HepG2 (cell line): ENCODE data around the gene ATG13. TPM values are rescaled to one million over a fixed set of nuclear protein-coding genes. Genes with fewer than 3 reads are reported as not detected.

Source experiments
- ARHGAP35 ChIP-seq: sonication (generic); formaldehyde crosslinking; IDR thresholded peaks from 2 replicates; pipeline ENCODE4 v1.9.0; 2022; ENCODE audit warnings: mild to moderate bottlenecking, inconsistent platforms, moderate library complexity, missing genetic modification reagents, borderline replicate concordance
- CC2D1A ChIP-seq: sonication (generic); formaldehyde crosslinking; IDR thresholded peaks from 2 replicates; pipeline ENCODE4 v1.8.1; 2023; ENCODE audit warnings: mild to moderate bottlenecking, missing genetic modification reagents
- DR1 ChIP-seq: sonication (generic); formaldehyde crosslinking; IDR thresholded peaks from 2 replicates; pipeline ENCODE4 v1.8.0; 2021; ENCODE audit warnings: mild to moderate bottlenecking, missing genetic modification reagents, inconsistent platforms
- FOXA3 ChIP-seq: IDR thresholded peaks from 2 replicates; pipeline ENCODE4 v1.6.1; 2016; ENCODE audit warnings: missing genetic modification reagents, missing compliant biosample characterization
- MED8 ChIP-seq: sonication (generic); formaldehyde crosslinking; IDR thresholded peaks from 2 replicates; pipeline ENCODE4 v1.8.1; 2023; ENCODE audit warnings: mild to moderate bottlenecking, missing genetic modification reagents; ENCODE audit not compliant: insufficient replicate concordance
- SAFB2 ChIP-seq: sonication (generic); formaldehyde crosslinking; IDR thresholded peaks from 2 replicates; pipeline ENCODE4 v1.5.1; 2020; ENCODE audit warnings: missing genetic modification reagents, low read depth, mild to moderate bottlenecking, borderline replicate concordance
- SNAI1 ChIP-seq: sonication (generic); formaldehyde crosslinking; IDR thresholded peaks from 2 replicates; pipeline ENCODE4 v1.5.0; 2020; ENCODE audit warnings: mild to moderate bottlenecking, missing genetic modification reagents, borderline replicate concordance
- SRY ChIP-seq: sonication (generic); formaldehyde crosslinking; IDR thresholded peaks from 2 replicates; pipeline ENCODE4 v1.8.0; 2022; ENCODE audit warnings: mild to moderate bottlenecking, missing genetic modification reagents
- ZBTB49 ChIP-seq: sonication (generic); formaldehyde crosslinking; IDR thresholded peaks from 2 replicates; pipeline ENCODE4 v1.4.0; 2020; ENCODE audit warnings: missing genetic modification reagents, borderline replicate concordance
- ZKSCAN1 ChIP-seq: fragments of 150-350 bp; IDR thresholded peaks from 2 replicates; pipeline ENCODE4 v1.6.1; 2014; ENCODE audit warnings: low read length
- ZMYM4 ChIP-seq: sonication (generic); formaldehyde crosslinking; IDR thresholded peaks from 2 replicates; pipeline ENCODE4 v1.8.1; 2023; ENCODE audit warnings: mild to moderate bottlenecking, missing genetic modification reagents
- ZNF331 ChIP-seq: sonication (generic); formaldehyde crosslinking; IDR thresholded peaks from 2 replicates; pipeline ENCODE4 v1.4.0; 2020; ENCODE audit warnings: missing genetic modification reagents
- ZNF530 ChIP-seq: sonication (generic); formaldehyde crosslinking; IDR thresholded peaks from 2 replicates; pipeline ENCODE4 v1.5.0; 2020; ENCODE audit warnings: low read depth, mild to moderate bottlenecking, missing genetic modification reagents
- ZNF773 ChIP-seq: sonication (generic); formaldehyde crosslinking; IDR thresholded peaks from 2 replicates; pipeline ENCODE4 v1.4.0; 2020; ENCODE audit warnings: missing genetic modification reagents, borderline replicate concordance
- ZSCAN29 ChIP-seq: sonication (generic); formaldehyde crosslinking; conservative IDR thresholded peaks from 2 replicates; pipeline ENCODE4 v1.4.0; 2020; ENCODE audit warnings: mild to moderate bottlenecking, missing genetic modification reagents
- polyA plus RNA-seq, 8 experiments: library from polyadenylated mRNA; depleted of rRNA in 3 of 8; stranded (reverse) in 7 of 8; unstranded in 1 of 8; fragments of >200 nt; fragmentation: Illumina TruSeq in 4 of 8; extraction: Trizol in 4 of 8; gene quantifications; 2 replicates each; pipeline versions ENCODE4 v1.2.1 to v1.2.3, GENCODE V29; 2011 to 2016; ENCODE audit warnings: low read depth in 4 of 8, missing spikeins in 1 of 8, mixed read lengths in 1 of 8; ENCODE audit not compliant: insufficient read depth in 1 of 8
- total RNA-seq, 5 experiments: library from RNA; depleted of rRNA; stranded (reverse); fragments of >200 nt; fragmentation: Illumina TruSeq; extraction: Trizol; gene quantifications; 2 replicates each; pipeline ENCODE4 v1.2.3, GENCODE V29; 2016; ENCODE audit warnings: low read depth in 1 of 5
- TF ChIP-seq, protein P1 (sequence below): sonication (generic); formaldehyde crosslinking; IDR thresholded peaks from 2 replicates; pipeline ENCODE4 v1.4.0; 2020; ENCODE audit warnings: missing genetic modification reagents
- TF ChIP-seq, protein P2 (sequence below): sonication (generic); formaldehyde crosslinking; IDR thresholded peaks from 2 replicates; pipeline ENCODE4 v1.5.0; 2020; ENCODE audit warnings: mild to moderate bottlenecking, missing genetic modification reagents
- TF ChIP-seq, protein P3 (sequence below): sonication (generic); formaldehyde crosslinking; conservative IDR thresholded peaks from 2 replicates; pipeline ENCODE4 v1.8.0; 2022; ENCODE audit warnings: low read depth, missing genetic modification reagents
- TF ChIP-seq, protein P4 (sequence below): sonication (generic); formaldehyde crosslinking; IDR thresholded peaks from 2 replicates; pipeline ENCODE4 v1.4.0; 2020; ENCODE audit warnings: missing genetic modification reagents, borderline replicate concordance

Gene ATG13
- total and polyA plus RNA-seq, 2 of the 13 experiments (the other 11 are each of a cell fraction or from before 2014, with no cell fraction given) = 55.0 to 77.3 TPM

GRCh38 chr11:46700241-46701077 is 83.1 kb downstream of the ATG13 start, which contains the start of the genes ARHGAP1 and ZNF408 (continued):
- TF ChIP-seq ZBTB49 (CRISPR knock-in tag) (peak; percentile 71; the same call in 1 of the 2 replicates), FOXA3 (CRISPR knock-in tag) (peak; percentile 83), SRY (CRISPR knock-in tag) (peak; percentile 74; the same call in 1 of the 2 replicates), ZSCAN29 (peak; percentile 4; the same call in 1 of the 2 replicates), MED8 (peak; percentile 56), SAFB2 (CRISPR knock-in tag) (peak; percentile 19; the same call in 1 of the 2 replicates), DR1 (CRISPR knock-in tag) (peak; percentile 67; the same call in 1 of the 2 replicates), SNAI1 (CRISPR knock-in tag) (peak; percentile 74; the same call in 1 of the 2 replicates), ZNF773 (CRISPR knock-in tag) (no peak; the same call in 1 of the 2 replicates), ZMYM4 (peak; percentile 34; the same call in 1 of the 2 replicates), ZKSCAN1 (no peak), ZNF331 (CRISPR knock-in tag) (peak; percentile 11; the same call in 1 of the 2 replicates), ARHGAP35 (peak; percentile 36; the same call in 1 of the 2 replicates), CC2D1A (no peak), ZNF530 (CRISPR knock-in tag) (no peak)
- TF ChIP-seq, protein P1, sequence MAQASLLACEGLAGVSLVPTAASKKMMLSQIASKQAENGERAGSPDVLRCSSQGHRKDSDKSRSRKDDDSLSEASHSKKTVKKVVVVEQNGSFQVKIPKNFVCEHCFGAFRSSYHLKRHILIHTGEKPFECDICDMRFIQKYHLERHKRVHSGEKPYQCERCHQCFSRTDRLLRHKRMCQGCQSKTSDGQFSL (CRISPR knock-in tag) = no peak
- TF ChIP-seq, protein P2, sequence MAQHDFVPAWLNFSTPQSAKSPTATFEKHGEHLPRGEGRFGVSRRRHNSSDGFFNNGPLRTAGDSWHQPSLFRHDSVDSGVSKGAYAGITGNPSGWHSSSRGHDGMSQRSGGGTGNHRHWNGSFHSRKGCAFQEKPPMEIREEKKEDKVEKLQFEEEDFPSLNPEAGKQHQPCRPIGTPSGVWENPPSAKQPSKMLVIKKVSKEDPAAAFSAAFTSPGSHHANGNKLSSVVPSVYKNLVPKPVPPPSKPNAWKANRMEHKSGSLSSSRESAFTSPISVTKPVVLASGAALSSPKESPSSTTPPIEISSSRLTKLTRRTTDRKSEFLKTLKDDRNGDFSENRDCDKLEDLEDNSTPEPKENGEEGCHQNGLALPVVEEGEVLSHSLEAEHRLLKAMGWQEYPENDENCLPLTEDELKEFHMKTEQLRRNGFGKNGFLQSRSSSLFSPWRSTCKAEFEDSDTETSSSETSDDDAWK = no peak
- TF ChIP-seq, protein P3, sequence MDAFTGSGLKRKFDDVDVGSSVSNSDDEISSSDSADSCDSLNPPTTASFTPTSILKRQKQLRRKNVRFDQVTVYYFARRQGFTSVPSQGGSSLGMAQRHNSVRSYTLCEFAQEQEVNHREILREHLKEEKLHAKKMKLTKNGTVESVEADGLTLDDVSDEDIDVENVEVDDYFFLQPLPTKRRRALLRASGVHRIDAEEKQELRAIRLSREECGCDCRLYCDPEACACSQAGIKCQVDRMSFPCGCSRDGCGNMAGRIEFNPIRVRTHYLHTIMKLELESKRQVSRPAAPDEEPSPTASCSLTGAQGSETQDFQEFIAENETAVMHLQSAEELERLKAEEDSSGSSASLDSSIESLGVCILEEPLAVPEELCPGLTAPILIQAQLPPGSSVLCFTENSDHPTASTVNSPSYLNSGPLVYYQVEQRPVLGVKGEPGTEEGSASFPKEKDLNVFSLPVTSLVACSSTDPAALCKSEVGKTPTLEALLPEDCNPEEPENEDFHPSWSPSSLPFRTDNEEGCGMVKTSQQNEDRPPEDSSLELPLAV = no peak
- TF ChIP-seq, protein P4, sequence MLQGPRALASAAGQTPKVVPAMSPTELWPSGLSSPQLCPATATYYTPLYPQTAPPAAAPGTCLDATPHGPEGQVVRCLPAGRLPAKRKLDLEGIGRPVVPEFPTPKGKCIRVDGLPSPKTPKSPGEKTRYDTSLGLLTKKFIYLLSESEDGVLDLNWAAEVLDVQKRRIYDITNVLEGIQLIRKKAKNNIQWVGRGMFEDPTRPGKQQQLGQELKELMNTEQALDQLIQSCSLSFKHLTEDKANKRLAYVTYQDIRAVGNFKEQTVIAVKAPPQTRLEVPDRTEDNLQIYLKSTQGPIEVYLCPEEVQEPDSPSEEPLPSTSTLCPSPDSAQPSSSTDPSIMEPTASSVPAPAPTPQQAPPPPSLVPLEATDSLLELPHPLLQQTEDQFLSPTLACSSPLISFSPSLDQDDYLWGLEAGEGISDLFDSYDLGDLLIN (CRISPR knock-in tag) = peak; percentile 60; the same call in 1 of the 2 replicates
